Activated B cell treated with CpG ODN at 0.5 μM for 24 hours (primary cell): Measurements from ENCODE around the gene UBQLN1. TPM values are rescaled to one million over a fixed set of nuclear protein-coding genes. Genes with fewer than 3 reads are reported as not detected.

ENCODE experiments used
- ATAC-seq: fragments of 200-7000 bp; cut with Tn5 transposase; one replicate; pipeline ENCODE4 v1.10.0; 2021; ENCODE audit warnings: low read depth, mild to moderate bottlenecking, moderate library complexity
- CTCF ChIA-PET: fragments of 350-600 bp; sonication (Branson Sonifier 250); formaldehyde crosslinking; loops from one replicate; lab custom pipeline; 2021; ENCODE audit warnings: antibody characterized with exemption; lab: Charles Lee
- POLR2A ChIA-PET: fragments of 350-600 bp; sonication (Branson Sonifier 250); formaldehyde crosslinking; loops from one replicate; lab custom pipeline; 2021; ENCODE audit warnings: antibody characterized with exemption; lab: Charles Lee
- DNase-seq: peaks from one replicate; pipeline ENCODE4 v3.0.0; 2022
- H3K27ac Mint-ChIP-seq: one replicate; pipeline ENCODE4 v1.8.0; 2020; ENCODE audit warnings: mixed read lengths
- H3K27me3 Mint-ChIP-seq: one replicate; pipeline ENCODE4 v1.8.0; 2021; ENCODE audit warnings: mixed read lengths
- H3K36me3 Mint-ChIP-seq: one replicate; pipeline ENCODE4 v1.8.0; 2021; ENCODE audit warnings: low read depth, mixed read lengths
- H3K4me1 Mint-ChIP-seq: one replicate; pipeline ENCODE4 v1.8.0; 2021; ENCODE audit warnings: mixed read lengths
- H3K4me3 Mint-ChIP-seq: one replicate; pipeline ENCODE4 v1.8.0; 2020; ENCODE audit warnings: mild to moderate bottlenecking, mixed read lengths
- H3K9me3 Mint-ChIP-seq: one replicate; pipeline ENCODE4 v1.8.0; 2020; ENCODE audit warnings: mixed read lengths
- intact Hi-C: fragments of 100-400 bp; cut with micrococcal nuclease; formaldehyde crosslinking; loops from one replicate; pipeline ENCODE4 v1.15.1; 2024
- total RNA-seq: library from RNA; stranded (reverse); gene quantifications from 2 replicates; pipeline ENCODE4 v1.2.3, GENCODE V29; 2022
- TF ChIP-seq, protein P1 (sequence below): fragments of 200-600 bp; IDR thresholded peaks from one replicate; pipeline ENCODE4 v1.8.0; 2022; ENCODE audit warnings: antibody characterized with exemption, mild to moderate bottlenecking

UBQLN1 gene
- total RNA-seq, 1 donor from 2014 or later, result 96.8 TPM

DNA sequence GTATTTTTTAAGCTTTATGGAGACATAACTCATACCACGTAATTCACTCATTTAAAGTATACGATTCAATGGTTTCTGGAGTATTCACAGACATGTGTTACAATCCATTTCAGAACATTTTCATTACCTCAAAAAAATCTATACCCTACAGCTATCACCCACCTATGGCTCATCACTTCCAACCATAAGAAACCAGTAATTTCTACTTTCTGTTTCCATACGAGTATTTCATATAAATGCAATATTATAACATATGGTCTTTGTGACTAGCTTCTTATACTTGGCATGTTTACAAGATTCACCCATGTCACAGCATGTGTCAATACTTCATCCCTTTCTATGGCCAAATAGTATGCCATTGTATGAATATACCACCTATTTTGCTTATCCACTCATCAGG, 18.8 kb downstream of the UBQLN1 start:
- ChIA-PET POLR2A (interaction anchor here (1.6 kb wide), 1 partner anchor 19 kb away, joined by 5 read pairs; the partner anchor contains the start of gene UBQLN1), CTCF (interaction anchor here (0.7 kb wide), 1 partner anchor 627 kb away, joined by 5 read pairs; no protein-coding TSS in a partner anchor)
- Mint-ChIP-seq H3K36me3 (peaks cover 15% of the 10 kb centered on the region), H3K9me3 (no peaks in the 10 kb centered on the region), H3K4me3 (no peak overlapping the region), H3K4me1 (peaks cover 69% of the 10 kb centered on the region), H3K27ac (no peak overlapping the region), H3K27me3 (no peaks in the 10 kb centered on the region)
- TF ChIP-seq, protein P1, sequence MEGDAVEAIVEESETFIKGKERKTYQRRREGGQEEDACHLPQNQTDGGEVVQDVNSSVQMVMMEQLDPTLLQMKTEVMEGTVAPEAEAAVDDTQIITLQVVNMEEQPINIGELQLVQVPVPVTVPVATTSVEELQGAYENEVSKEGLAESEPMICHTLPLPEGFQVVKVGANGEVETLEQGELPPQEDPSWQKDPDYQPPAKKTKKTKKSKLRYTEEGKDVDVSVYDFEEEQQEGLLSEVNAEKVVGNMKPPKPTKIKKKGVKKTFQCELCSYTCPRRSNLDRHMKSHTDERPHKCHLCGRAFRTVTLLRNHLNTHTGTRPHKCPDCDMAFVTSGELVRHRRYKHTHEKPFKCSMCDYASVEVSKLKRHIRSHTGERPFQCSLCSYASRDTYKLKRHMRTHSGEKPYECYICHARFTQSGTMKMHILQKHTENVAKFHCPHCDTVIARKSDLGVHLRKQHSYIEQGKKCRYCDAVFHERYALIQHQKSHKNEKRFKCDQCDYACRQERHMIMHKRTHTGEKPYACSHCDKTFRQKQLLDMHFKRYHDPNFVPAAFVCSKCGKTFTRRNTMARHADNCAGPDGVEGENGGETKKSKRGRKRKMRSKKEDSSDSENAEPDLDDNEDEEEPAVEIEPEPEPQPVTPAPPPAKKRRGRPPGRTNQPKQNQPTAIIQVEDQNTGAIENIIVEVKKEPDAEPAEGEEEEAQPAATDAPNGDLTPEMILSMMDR, result no peak
- intact Hi-C loops, result no loop called here
- ATAC-seq, result no peak
- no peak for DNase-seq

DNA sequence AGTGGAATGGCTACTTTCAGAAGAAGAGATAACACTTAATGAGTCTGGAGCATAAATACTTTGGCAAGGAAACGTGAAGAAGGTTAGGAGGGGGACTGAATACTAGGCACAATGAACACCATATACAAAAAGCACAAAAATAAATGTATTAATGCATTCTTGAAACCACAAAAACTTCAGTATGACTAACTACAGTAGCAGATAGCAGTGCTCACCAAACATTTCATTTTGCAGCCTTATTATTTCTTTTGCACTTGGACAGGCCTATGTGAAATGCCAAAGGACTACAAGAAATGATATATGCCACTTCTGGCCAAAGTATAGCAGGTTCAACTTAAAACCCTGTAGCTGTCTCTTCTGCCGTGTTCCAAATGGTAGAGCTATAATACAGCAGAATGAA, 26.3 kb downstream of the UBQLN1 start:
- Mint-ChIP-seq H3K27me3 (no peaks in the 10 kb centered on the region), H3K4me3 (no peak overlapping the region), H3K36me3 (peaks cover 66% of the 10 kb centered on the region), H3K9me3 (no peaks in the 10 kb centered on the region), H3K4me1 (peaks cover 4% of the 10 kb centered on the region), H3K27ac (no peak overlapping the region)
- ChIA-PET CTCF (interaction anchor here (0.7 kb wide), 1 partner anchor 61 kb away, joined by 3 read pairs; no protein-coding TSS in a partner anchor), POLR2A (no interaction called here)
- TF ChIP-seq, protein P1, result no peak
- ATAC-seq (no peak), DNase-seq (no peak)
- intact Hi-C loops, result no loop called here

DNA sequence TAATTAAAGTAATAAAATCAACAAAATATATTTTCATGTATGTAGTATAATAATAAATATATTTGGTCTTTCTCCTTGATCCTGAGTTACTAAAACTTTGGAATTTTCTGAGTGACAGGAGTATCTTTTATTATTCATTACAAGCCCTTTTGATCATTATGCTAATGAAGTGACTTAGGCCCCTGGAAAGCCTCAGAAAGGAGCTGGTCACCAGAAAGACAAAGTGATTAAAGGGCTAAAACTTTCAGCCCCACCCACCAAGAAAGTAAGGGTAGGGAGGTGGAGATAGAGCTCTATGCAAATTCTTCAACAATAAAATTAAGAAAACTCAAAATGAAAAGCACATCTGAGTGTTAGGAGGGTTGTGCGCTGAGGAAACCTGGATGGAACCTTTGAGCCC, 27.5 kb downstream of the UBQLN1 start:
- ATAC-seq, result no peak
- DNase-seq, result no peak
- TF ChIP-seq, protein P1, result no peak
- peaks cover 72% of the 10 kb centered on the region for H3K36me3 Mint-ChIP-seq
- H3K4me1 Mint-ChIP-seq, result no peaks in the 10 kb centered on the region
- no peak overlapping the region for H3K4me3 Mint-ChIP-seq
- no peaks in the 10 kb centered on the region for H3K9me3 Mint-ChIP-seq
- no peaks in the 10 kb centered on the region for H3K27me3 Mint-ChIP-seq
- H3K27ac Mint-ChIP-seq, result no peak overlapping the region
- ChIA-PET CTCF (no interaction called here), POLR2A (interaction anchor here (0.9 kb wide), 1 partner anchor 28 kb away, joined by 3 read pairs; the partner anchor contains the start of gene UBQLN1)
- intact Hi-C loops, result no loop called here

DNA sequence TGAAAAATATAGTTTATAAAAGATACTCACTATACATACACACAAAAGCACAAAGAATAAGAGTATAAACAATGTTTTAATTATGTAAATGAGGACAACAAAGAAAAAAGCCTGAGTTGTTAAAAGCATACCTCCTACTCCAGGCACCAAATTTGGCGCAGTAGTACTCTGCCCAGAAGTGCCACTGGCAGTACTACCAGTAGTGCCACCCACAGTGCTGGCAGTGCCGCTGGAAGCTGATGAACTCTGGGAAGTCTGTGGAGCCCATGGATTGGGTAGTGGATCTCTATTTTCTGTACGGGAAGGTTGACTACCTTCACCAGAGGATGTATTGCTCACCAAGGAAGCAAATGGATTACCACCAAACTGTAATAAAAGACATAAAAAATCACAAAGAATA, 30.2 kb downstream of the UBQLN1 start:
- Mint-ChIP-seq H3K4me1 (no peaks in the 10 kb centered on the region), H3K4me3 (no peak overlapping the region), H3K9me3 (no peaks in the 10 kb centered on the region), H3K27ac (no peak overlapping the region), H3K36me3 (peaks cover 85% of the 10 kb centered on the region), H3K27me3 (no peaks in the 10 kb centered on the region)
- TF ChIP-seq, protein P1, result no peak
- DNase-seq (no peak), ATAC-seq (no peak)
- ChIA-PET CTCF (no interaction called here), POLR2A (interaction anchor here (0.6 kb wide), 1 partner anchor 57 kb away, joined by 4 read pairs; no protein-coding TSS in a partner anchor)
- intact Hi-C loops, result loop anchor here (2.0 kb wide), 1 partner anchor 31 kb away; no protein-coding TSS in a partner anchor

DNA sequence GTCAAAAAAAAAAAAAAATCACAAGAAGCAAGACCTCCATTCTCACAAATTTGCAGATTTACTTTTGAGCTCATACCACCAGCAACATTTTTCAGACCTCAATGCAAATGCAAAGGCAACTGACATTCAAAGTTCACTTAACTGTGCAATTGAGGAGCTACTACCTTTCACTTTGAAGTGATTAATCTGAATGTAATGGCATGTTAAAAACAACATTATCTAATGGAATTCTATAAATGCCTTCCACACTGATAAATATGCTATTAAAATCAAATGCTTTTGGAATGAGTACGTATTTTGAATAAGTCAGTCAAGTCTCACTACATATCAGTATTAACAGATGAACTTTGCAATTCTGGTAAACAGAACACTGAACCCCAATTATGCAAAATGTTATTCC, 32.3 kb downstream of the UBQLN1 start:
- DNase-seq (no peak), ATAC-seq (no peak)
- Mint-ChIP-seq H3K4me1 (no peaks in the 10 kb centered on the region), H3K36me3 (peaks cover 89% of the 10 kb centered on the region), H3K4me3 (no peak overlapping the region), H3K9me3 (no peaks in the 10 kb centered on the region), H3K27me3 (no peaks in the 10 kb centered on the region), H3K27ac (no peak overlapping the region)
- TF ChIP-seq, protein P1, result no peak
- ChIA-PET CTCF (no interaction called here), POLR2A (interaction anchor here (0.6 kb wide), 1 partner anchor 52 kb away, joined by 3 read pairs; the partner anchor contains the start of gene IDNK)
- intact Hi-C loops, result no loop called here
